H54 (cell line): ENCODE results near the gene CIZ1.

ENCODE experiments used
- DNase-seq: peaks from one replicate; pipeline ENCODE4 v3.0.0; 2011; ENCODE audit warnings: low spot score, mixed read lengths; ENCODE audit not compliant: insufficient read length
- FAIRE-seq: peaks from 3 replicates; lab custom pipeline; 2011; peaks lifted over from hg19 to GRCh38; lab: Jason Lieb, UNC
- POLR2A ChIP-seq: IDR thresholded peaks from 2 replicates; pipeline ENCODE4 v1.6.1; 2011; ENCODE audit warnings: low read depth, mild to moderate bottlenecking, low read length

The CIZ1 gene

GRCh38 chr9:128206916-128207910, 15.8 kb upstream of the CIZ1 start:
- TF ChIP-seq POLR2A: no peak
- FAIRE-seq (no peak), DNase-seq (no peak)

GRCh38 chr9:128206484-128206883, 15.1 kb upstream of the CIZ1 start:
- FAIRE-seq (no peak), DNase-seq (no peak)
- no peak for TF ChIP-seq POLR2A

- no peak for TF ChIP-seq POLR2A
- FAIRE-seq: no peak
Measured at GRCh38 chr9:128205296-128205944, 14.0 kb upstream of the CIZ1 start.

GRCh38 chr9:128204858-128205257, 13.5 kb upstream of the CIZ1 start:
- no peak for FAIRE-seq
- TF ChIP-seq POLR2A: no peak
- DNase-seq: no peak

More at GRCh38 chr9:128205296-128205944, 14.0 kb upstream of the CIZ1 start:
- DNase-seq: no peak

- TF ChIP-seq POLR2A: peak; percentile 55
- peak; percentile 87 for DNase-seq
- FAIRE-seq: no peak
Measured at GRCh38 chr9:128203707-128204551, 12.6 kb upstream of the CIZ1 start.

- TF ChIP-seq POLR2A: peak; percentile 65
- peak; percentile 98 for DNase-seq
- FAIRE-seq: no peak
Measured at GRCh38 chr9:128203024-128203706, 11.8 kb upstream of the CIZ1 start, which contains the start of gene DNM1. Gene DNM1 (plus strand): TSS chr9:128203379. CDS start chr9:128203471, 92 bp downstream.

GRCh38 chr9:128202648-128203023, 11.3 kb upstream of the CIZ1 start:
- FAIRE-seq (no peak), DNase-seq (no peak)
- no peak for TF ChIP-seq POLR2A

GRCh38 chr9:128201441-128202369, 10.3 kb upstream of the CIZ1 start:
- TF ChIP-seq POLR2A: no peak
- DNase-seq (no peak), FAIRE-seq (no peak)

- FAIRE-seq (no peak), DNase-seq (no peak)
- no peak for TF ChIP-seq POLR2A
Measured at GRCh38 chr9:128193469-128194096, 2.2 kb upstream of the CIZ1 start.

- FAIRE-seq: no peak
- DNase-seq: no peak
- TF ChIP-seq POLR2A: no peak
Measured at GRCh38 chr9:128192601-128193371, 1.4 kb upstream of the CIZ1 start.
